Lower lobe of right lung (tissue), 2 donors: ENCODE measurements around the gene UGT1A4. TPM values are rescaled to one million over a fixed set of nuclear protein-coding genes. Genes with fewer than 3 reads are reported as not detected.

Experiments
- ATAC-seq, 2 donors: fragments of 200-7000 bp; cut with Tn5 transposase; one replicate each; pipeline ENCODE4 v1.9.1; 2020 to 2022; ENCODE audit warnings: mild to moderate bottlenecking in 2 of 2, moderate library complexity in 2 of 2
- DNase-seq: peaks from one replicate; pipeline ENCODE4 v3.0.0-alpha.2; 2020
- H3K27ac ChIP-seq: fragments of 200-600 bp; one replicate; pipeline ENCODE4 v1.8.0; 2022
- H3K27me3 ChIP-seq: fragments of 200-600 bp; one replicate; pipeline ENCODE4 v1.8.0; 2022; ENCODE audit warnings: low read depth
- H3K36me3 ChIP-seq: fragments of 200-600 bp; one replicate; pipeline ENCODE4 v1.8.0; 2022; ENCODE audit warnings: mild to moderate bottlenecking
- H3K4me1 ChIP-seq: fragments of 200-600 bp; one replicate; pipeline ENCODE4 v1.8.0; 2022
- H3K4me3 ChIP-seq: fragments of 200-600 bp; one replicate; pipeline ENCODE4 v1.8.0; 2022; ENCODE audit warnings: mild to moderate bottlenecking
- H3K9me3 ChIP-seq: fragments of 200-600 bp; one replicate; pipeline ENCODE4 v1.8.0; 2022
- CTCF ChIP-seq: fragments of 200-600 bp; IDR thresholded peaks from one replicate; pipeline ENCODE4 v1.8.0; 2022; ENCODE audit warnings: antibody characterized with exemption, mild to moderate bottlenecking
- intact Hi-C: fragments of 100-400 bp; cut with DNase I; formaldehyde crosslinking; loops from one replicate; pipeline ENCODE4 v1.11.0; 2022
- total RNA-seq: library from RNA; stranded (reverse); fragmentation: NEBNext Ultra II Directional; extraction: Animal tissue kit (Norgen Biotek cat#: 25700); gene quantifications from one replicate; pipeline ENCODE4 v1.2.1, GENCODE V29; 2021
- donor health status: DM: no; HTN: yes; CAD: no; lungs with severe emphysema.

UGT1A4 gene
- total RNA-seq, 1 donor from 2014 or later: not detected

GRCh38 chr2:233820774-233821105, 102.2 kb downstream of the UGT1A4 start:
- Histone ChIP-seq H3K9me3 (no peaks in the 10 kb centered on the region), H3K4me3 (no peak overlapping the region), H3K4me1 (no peaks in the 10 kb centered on the region), H3K27ac (no peak overlapping the region), H3K36me3 (no peaks in the 10 kb centered on the region), H3K27me3 (peaks cover 4% of the 10 kb centered on the region)
- ATAC-seq (no peak), DNase-seq (no peak)
- intact Hi-C loops: no loop called here
- no peak for TF ChIP-seq CTCF

GRCh38 chr2:233821196-233821595, 102.7 kb downstream of the UGT1A4 start:
- Histone ChIP-seq H3K9me3 (no peaks in the 10 kb centered on the region), H3K4me1 (no peaks in the 10 kb centered on the region), H3K4me3 (no peak overlapping the region), H3K27me3 (peaks cover 4% of the 10 kb centered on the region), H3K27ac (no peak overlapping the region), H3K36me3 (no peaks in the 10 kb centered on the region)
- ATAC-seq: no peak
- DNase-seq: no peak
- intact Hi-C loops: no loop called here
- no peak for TF ChIP-seq CTCF

GRCh38 chr2:233821709-233822100, 103.2 kb downstream of the UGT1A4 start:
- no peak for TF ChIP-seq CTCF
- no peak for DNase-seq
- intact Hi-C loops: no loop called here

GRCh38 chr2:233822101-233822771, 103.7 kb downstream of the UGT1A4 start:
- intact Hi-C loops: no loop called here
- no peak for DNase-seq
- no peaks in the 10 kb centered on the region for H3K36me3 ChIP-seq
- ATAC-seq: no peak
- TF ChIP-seq CTCF: no peak
- no peaks in the 10 kb centered on the region for H3K9me3 ChIP-seq
- no peak overlapping the region for H3K27ac ChIP-seq
- H3K4me3 ChIP-seq: no peak overlapping the region
- H3K27me3 ChIP-seq: peaks cover 4% of the 10 kb centered on the region
- H3K4me1 ChIP-seq: no peaks in the 10 kb centered on the region

More at GRCh38 chr2:233821709-233822100, 103.2 kb downstream of the UGT1A4 start:
- no peaks in the 10 kb centered on the region for H3K36me3 ChIP-seq
- H3K27ac ChIP-seq: no peak overlapping the region
- peaks cover 4% of the 10 kb centered on the region for H3K27me3 ChIP-seq
- H3K9me3 ChIP-seq: no peaks in the 10 kb centered on the region
- no peak for ATAC-seq
- no peak overlapping the region for H3K4me3 ChIP-seq
- H3K4me1 ChIP-seq: no peaks in the 10 kb centered on the region

Other genes with a start within 250 kb of the UGT1A4 start
- gene USP40, start 152.0 kb upstream of the UGT1A4 start, total RNA-seq: 45.4 TPM
- gene UGT1A8, start 101.1 kb upstream of the UGT1A4 start, total RNA-seq: not detected
- not detected for gene UGT1A10, start 82.3 kb upstream of the UGT1A4 start, total RNA-seq
- not detected for gene UGT1A9, start 46.8 kb upstream of the UGT1A4 start, total RNA-seq
- gene UGT1A7, start 36.8 kb upstream of the UGT1A4 start, total RNA-seq: not detected
- 2.3 TPM for gene UGT1A6, start 25.8 kb upstream of the UGT1A4 start, total RNA-seq
- gene UGT1A5, start 5.8 kb upstream of the UGT1A4 start, total RNA-seq: 0.27 TPM
- not detected for gene UGT1A3, start 10.3 kb downstream of the UGT1A4 start, total RNA-seq
- 0.24 TPM for gene UGT1A1, start 41.5 kb downstream of the UGT1A4 start, total RNA-seq
- gene MROH2A, start 59.6 kb downstream of the UGT1A4 start, total RNA-seq: not detected
- 1.5 TPM for gene HJURP, start 135.8 kb downstream of the UGT1A4 start, total RNA-seq
- gene TRPM8, start 198.6 kb downstream of the UGT1A4 start, total RNA-seq: not detected